GM19455 (cell line): ENCODE results near the gene ATP7B.

Experiments
- ATAC-seq: cut with Tn5 transposase; IDR thresholded peaks from one replicate; pipeline ENCODE4 v1.9.1; 2021; ENCODE audit not compliant: unreplicated experiment

ATP7B gene

DNA sequence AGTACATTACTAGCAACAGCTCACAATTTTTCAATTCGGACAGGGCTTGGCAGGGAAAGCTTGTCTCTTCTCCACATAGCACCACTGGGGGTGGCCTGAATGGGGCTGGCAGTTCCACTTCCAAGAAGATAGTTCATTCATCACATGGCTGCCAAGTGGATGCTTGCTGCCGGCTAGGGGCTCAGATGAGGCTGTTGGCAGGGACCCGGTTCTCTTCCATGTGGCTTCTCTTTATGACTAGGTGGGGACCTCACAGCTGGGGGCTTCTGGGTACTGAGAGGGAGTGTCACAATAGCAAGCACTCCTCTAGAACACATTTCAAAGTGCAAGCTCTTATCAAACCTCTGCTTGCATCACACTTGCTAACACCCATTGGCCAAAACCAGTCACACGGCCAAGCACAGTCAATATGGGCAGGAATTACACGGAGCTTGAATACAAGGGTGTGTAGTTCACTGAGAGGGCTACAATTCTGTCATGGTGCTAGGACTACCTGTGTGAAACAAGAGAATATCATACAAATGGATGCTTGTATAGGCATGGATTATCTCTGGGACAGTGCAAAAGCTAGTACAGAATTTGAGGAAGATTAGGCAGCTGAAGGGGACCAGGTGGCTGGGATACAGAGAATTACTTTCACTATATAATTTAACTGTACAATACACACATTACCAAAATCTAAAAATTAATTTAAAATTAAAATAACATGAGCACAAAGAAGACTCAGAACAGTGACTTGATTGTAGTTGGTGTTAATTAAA is 32.3 kb downstream of the ATP7B start:
- no peak for ATAC-seq

DNA sequence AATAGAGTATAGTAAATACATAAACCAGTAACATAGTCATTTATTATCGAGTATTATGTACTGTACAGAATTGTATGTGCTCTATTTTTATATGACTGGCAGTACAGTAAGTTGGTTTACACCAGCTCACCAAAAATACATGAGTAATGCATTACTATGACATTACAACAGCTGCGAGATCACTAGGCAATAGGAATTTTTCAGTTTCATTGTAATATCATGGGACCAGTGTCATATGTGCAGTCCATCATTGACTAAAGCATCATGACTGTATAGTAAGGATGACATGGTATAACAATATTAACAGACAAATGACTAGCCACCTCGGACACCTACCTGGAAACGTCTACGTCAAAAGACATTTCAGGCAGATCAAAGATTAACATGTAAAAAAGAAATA is 33.6 kb downstream of the ATP7B start:
- no peak for ATAC-seq

GRCh38 chr13:51976890-51977289 is 34.4 kb downstream of the ATP7B start:
- ATAC-seq, result no peak

GRCh38 chr13:51976423-51976822 is 34.8 kb downstream of the ATP7B start:
- ATAC-seq, result no peak

DNA sequence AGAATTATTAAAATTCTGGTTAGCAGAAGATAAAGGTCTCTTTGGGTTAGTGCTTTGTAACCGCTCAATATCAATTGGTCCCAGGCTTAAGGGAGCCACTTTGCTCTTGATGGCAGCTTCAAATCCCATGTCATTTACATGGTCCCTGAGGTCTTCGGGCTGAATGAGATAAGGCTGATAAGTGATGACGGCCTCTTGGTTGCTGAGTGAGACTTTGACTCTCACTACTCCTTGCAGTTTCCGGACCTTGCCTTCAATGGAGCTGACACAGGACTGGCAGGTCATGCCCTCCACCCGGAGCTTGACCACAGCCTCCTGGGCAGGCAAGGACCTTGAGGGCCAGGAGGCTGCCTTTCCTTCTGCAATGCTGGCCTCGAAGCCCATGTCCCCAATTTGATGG is 36.8 kb downstream of the ATP7B start:
- ATAC-seq, result no peak

DNA sequence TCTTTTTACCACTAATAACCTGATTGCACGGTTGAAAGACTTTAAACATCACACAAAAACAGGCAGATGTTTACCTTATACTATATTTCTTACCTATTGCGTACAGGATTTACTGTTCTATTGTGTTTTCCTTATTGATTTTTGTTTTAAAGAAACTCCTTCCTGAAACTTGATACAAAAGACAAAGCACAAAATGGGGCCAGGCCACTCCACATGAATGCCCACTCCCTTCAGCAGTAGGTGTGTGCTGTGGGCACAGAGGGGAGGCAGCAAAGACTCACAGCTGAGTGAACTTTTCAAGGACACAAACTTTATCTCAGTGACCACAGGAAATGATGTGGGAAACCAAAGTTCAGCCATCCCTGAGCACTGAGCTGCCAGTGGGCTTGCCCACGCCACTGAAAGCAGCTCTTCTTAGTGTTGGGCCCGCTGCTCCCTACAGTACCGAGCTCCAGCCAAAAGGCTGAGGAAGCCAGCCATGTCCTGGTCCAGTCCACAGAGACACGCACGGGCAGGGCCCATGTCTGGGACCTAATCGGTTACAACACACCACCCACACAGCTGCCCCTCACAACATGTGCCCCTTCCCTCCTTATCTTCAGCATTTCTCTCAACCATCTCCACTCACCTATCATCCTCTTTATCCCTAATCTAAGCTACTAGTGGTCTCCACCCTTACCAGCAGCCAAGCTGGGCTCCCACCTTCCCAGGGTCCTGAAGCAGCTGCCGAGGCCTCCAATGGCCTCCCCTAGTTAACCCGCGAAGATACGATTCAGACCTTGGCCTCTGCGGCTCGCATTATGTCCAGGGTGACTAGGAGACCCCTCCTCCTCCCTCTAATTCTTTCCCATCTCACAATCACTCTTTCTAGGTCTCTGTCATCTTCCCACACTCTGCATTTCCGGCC is 39.5 kb downstream of the ATP7B start:
- no peak for ATAC-seq

DNA sequence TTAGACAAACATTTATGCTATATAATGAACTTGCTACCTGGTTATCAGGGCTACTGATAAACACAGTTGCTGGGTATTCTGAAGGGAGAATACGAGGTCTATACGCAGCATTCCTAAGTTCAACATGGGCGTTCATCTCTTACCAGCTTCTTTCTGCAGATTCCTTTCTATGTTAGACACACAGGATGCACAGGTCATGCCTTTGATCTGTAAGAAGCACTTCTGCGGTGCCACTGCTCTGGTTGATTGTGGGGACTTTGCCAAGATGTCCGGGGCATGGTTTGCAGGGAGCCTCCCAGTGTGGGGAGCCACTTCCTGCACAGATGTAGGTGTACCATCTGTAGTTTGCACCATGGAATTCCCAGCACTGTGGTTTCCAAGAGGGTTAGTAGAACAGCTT is 40.9 kb downstream of the ATP7B start:
- no peak for ATAC-seq

DNA sequence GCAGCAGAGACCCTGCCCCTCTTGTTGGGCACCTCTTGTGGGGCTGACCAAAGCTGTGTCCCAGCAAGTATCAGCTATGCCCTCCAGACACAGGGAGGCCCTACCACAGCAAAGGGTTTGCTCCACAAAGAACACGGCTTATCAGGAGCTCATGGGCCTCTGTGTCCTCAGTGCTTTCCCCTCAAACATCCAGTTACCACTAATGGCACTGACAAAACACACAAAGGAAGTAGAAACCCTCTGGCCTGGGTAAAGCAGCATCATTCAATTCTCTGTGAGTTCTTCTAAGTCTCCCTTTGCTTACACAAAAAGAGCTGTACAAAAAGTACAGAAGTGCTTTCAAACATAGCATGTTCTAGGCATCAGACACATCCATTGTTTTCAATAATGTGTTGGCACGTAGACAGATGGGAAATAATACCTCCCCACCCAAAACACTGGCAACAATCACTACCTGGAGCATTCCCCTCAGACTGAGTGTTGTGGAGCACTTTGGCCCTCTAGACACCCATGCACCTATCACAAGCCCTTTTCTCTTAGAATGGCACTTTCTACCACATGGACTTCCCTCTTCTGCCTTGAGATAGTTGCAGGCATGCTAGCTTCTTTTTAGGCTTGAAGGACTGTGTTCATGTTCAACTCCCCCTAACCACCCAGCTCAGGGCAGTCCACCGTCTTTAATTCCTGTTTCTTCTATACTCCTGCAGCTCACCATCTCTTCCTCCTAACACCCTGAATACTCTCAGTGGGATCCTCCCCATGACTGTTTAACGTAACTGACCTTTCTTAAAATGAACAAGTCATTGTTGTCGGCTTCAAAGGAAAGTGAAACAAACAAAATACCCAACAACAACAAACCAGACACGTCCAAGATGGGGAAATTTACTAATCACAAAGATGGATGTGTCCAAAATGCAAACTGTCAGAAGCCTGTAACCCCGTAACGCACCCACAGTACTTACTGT is 43.5 kb downstream of the ATP7B start:
- ATAC-seq, result no peak

- no peak for ATAC-seq
Measured at GRCh38 chr13:51966186-51966585, 45.1 kb downstream of the ATP7B start.

GRCh38 chr13:51961493-51962403 is 49.5 kb downstream of the ATP7B start:
- ATAC-seq, result no peak

DNA sequence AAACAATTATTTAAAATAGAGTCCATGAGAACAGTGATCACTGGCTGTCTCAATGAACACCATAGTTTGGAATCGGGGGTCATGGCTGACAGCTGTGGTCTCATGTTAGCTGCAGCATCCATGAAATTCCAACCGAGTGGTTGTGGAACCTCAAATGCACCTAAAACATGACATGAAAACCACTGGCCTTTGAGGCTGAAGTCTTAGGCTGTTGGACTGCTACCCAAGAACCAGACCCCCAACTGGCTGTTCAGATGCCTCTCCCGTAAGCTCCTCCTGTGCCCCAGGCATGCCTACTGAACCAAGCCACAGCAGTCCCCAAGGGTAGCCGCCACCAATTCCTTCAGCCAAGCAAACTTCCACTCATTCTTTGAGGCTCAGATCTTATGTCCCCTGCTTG is 50.5 kb downstream of the ATP7B start:
- no peak for ATAC-seq

- ATAC-seq, result peak; percentile 68
Measured at GRCh38 chr13:51959773-51960172, 51.5 kb downstream of the ATP7B start.

DNA sequence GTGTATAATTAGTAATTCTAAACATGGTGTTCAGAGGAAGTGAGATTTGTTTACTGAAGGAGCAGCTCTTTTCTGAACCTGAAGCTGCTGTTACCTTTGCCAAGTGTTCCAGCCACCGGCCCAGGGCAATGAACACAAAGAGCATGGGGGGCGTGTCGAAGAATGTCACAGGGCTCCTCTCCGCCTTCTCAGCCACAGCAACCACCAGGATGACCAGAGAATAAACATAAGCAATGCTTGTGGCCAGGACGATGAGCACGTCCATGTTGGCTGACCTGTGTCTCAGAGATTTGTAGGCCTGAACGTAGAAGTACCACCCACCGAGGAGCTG is 53.1 kb downstream of the ATP7B start:
- ATAC-seq, result no peak

DNA sequence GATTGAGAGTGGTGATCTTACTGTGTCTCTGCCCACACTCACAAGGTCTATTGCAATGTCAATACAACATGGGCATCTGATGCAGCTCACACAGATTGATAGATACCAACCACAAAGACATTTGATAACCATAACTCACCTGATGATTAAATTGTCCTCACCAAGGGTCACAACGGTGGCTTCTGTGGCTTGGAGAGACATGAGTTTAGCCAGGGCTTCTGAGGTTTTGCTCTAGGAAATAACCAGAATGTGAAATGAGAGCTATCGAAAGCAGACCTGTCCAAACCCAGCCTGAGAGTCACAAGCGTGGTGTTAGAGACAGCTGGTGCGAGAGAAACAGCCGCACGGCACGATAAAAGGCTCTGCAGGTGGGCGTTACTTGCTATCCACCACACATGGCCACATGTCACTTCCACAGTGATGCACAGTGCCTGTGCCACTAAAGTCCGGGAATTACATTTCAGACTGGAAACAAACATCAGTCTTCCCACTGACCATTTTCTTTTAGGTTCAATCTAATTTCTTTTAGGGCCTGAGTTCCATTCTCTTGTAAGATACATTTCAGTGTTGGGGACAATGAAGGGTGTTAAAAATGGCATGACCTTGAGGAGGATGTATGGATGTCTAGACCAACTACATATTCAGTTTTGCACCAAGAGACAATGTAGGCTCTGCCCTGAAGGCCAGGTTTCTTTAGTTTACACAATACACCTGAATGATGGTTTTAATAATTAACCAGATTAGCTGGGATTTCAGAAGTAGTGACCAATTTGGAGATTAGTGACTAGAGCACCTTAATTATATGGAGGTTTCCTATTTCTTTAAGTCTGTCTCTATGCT is 53.7 kb downstream of the ATP7B start:
- ATAC-seq, result no peak

- ATAC-seq, result no peak
Measured at GRCh38 chr13:51956717-51957116, 54.5 kb downstream of the ATP7B start.

- ATAC-seq, result no peak
Measured at GRCh38 chr13:51955816-51956603, 55.2 kb downstream of the ATP7B start.

- ATAC-seq, result no peak
Measured at GRCh38 chr13:51955281-51955771, 55.9 kb downstream of the ATP7B start.
